Thoracic aorta (tissue), 2 donors: Measurements from ENCODE around the gene MPL. TPM values are rescaled to one million over a fixed set of nuclear protein-coding genes. Genes with fewer than 3 reads are reported as not detected.
A peak's percentile ranks its signal among the peaks of the same experiment; 100 is the strongest.

Source experiments
- ATAC-seq: fragments of 150-250 bp; one replicate; pipeline ENCODE4 v1.8.0; 2017; ENCODE audit warnings: low read depth; ENCODE audit not compliant: insufficient number of reproducible peaks, low FRiP score
- DNase-seq: peaks from one replicate; pipeline ENCODE4 v3.0.0-alpha.2; 2020; ENCODE audit warnings: low spot score
- H3K27ac ChIP-seq, 2 donors: fragments of 200-600 bp; sonication (generic); 1 replicate in 1 of 2; 2 replicates in 1 of 2; pipeline ENCODE4 v1.5.1; 2016; ENCODE audit warnings: mild to moderate bottlenecking in 2 of 2, moderate library complexity in 2 of 2
- H3K27me3 ChIP-seq: fragments of 200-600 bp; sonication (generic); replicated peaks from 2 replicates; pipeline ENCODE4 v1.6.0; 2016; ENCODE audit warnings: mild to moderate bottlenecking; ENCODE audit not compliant: insufficient read depth
- H3K36me3 ChIP-seq: fragments of 200-600 bp; sonication (generic); one replicate; pipeline ENCODE4 v1.5.1; 2016
- H3K4me1 ChIP-seq, 2 donors: fragments of 200-600 bp; sonication (generic); 1 replicate in 1 of 2; 2 replicates in 1 of 2; pipeline versions ENCODE4 v1.5.1 to v1.6.0; 2016; ENCODE audit warnings: low read depth in 2 of 2, mild to moderate bottlenecking in 1 of 2; ENCODE audit not compliant: control insufficient read depth in 1 of 2
- H3K4me3 ChIP-seq: fragments of 200-600 bp; sonication (generic); 2 replicates; pipeline ENCODE4 v1.5.1; 2016; ENCODE audit warnings: mild to moderate bottlenecking
- H3K9me3 ChIP-seq: fragments of 200-600 bp; sonication (generic); 2 replicates; pipeline ENCODE4 v1.5.1; 2016
- CTCF ChIP-seq: fragments of 200-600 bp; sonication (generic); IDR thresholded peaks from one replicate; pipeline ENCODE4 v1.5.1; 2019; ENCODE audit warnings: antibody characterized with exemption
- total RNA-seq, 2 donors: library from RNA; depleted of rRNA; stranded (reverse); fragments of >200 nt; gene quantifications; one replicate each; pipeline versions ENCODE4 v1.1.0 to v1.2.3, GENCODE V29; 2016

The MPL gene
- total RNA-seq, 2 donors from 2014 or later: not detected

- Histone ChIP-seq H3K4me1 (peaks cover 16 to 22% of the 10 kb centered on the region in 2 donors), H3K27me3 (no peaks in the 10 kb centered on the region), H3K9me3 (no peaks in the 10 kb centered on the region), H3K36me3 (peaks cover 41% of the 10 kb centered on the region), H3K4me3 (no peak overlapping the region), H3K27ac (no peak overlapping the region)
- no peak for ATAC-seq
- no peak for DNase-seq
- TF ChIP-seq CTCF: no peak
These were observed 25.8 kb downstream of the MPL start for GRCh38 chr1:43363283-43363934.

GRCh38 chr1:43363935-43364525 is 26.4 kb downstream of the MPL start:
- Histone ChIP-seq H3K9me3 (no peaks in the 10 kb centered on the region), H3K36me3 (peaks cover 41% of the 10 kb centered on the region), H3K4me3 (no peak overlapping the region), H3K27me3 (no peaks in the 10 kb centered on the region), H3K4me1 (peaks cover 19 to 26% of the 10 kb centered on the region in 2 donors), H3K27ac (no peak overlapping the region)
- no peak for TF ChIP-seq CTCF
- ATAC-seq (no peak), DNase-seq (no peak)

- ATAC-seq (no peak), DNase-seq (no peak)
- H3K4me1 ChIP-seq: peaks cover 15 to 23% of the 10 kb centered on the region in 2 donors
- H3K27ac ChIP-seq: peak overlapping the region; percentile 66 to 85
- peaks cover 41% of the 10 kb centered on the region for H3K36me3 ChIP-seq
- H3K27me3 ChIP-seq: no peaks in the 10 kb centered on the region
- no peaks in the 10 kb centered on the region for H3K9me3 ChIP-seq
- no peak for TF ChIP-seq CTCF
- no peak overlapping the region for H3K4me3 ChIP-seq
These were observed 28.1 kb downstream of the MPL start for GRCh38 chr1:43365678-43366077.

- Histone ChIP-seq H3K4me1 (peaks cover 15 to 23% of the 10 kb centered on the region in 2 donors), H3K36me3 (peaks cover 41% of the 10 kb centered on the region), H3K27ac (peak overlapping the region; percentile 66 to 85), H3K4me3 (peak overlapping the region; percentile 91), H3K27me3 (no peaks in the 10 kb centered on the region), H3K9me3 (no peaks in the 10 kb centered on the region)
- ATAC-seq (no peak), DNase-seq (no peak)
- TF ChIP-seq CTCF: no peak
These were observed 28.6 kb downstream of the MPL start for GRCh38 chr1:43366179-43366578.

GRCh38 chr1:43366601-43367025 is 29.0 kb downstream of the MPL start:
- ATAC-seq: no peak
- H3K9me3 ChIP-seq: no peaks in the 10 kb centered on the region
- peak overlapping the region; percentile 66 to 85 for H3K27ac ChIP-seq
- no peaks in the 10 kb centered on the region for H3K27me3 ChIP-seq
- TF ChIP-seq CTCF: no peak
- H3K4me1 ChIP-seq: peaks cover 15 to 23% of the 10 kb centered on the region in 2 donors
- peak overlapping the region; percentile 91 for H3K4me3 ChIP-seq
- H3K36me3 ChIP-seq: peaks cover 39% of the 10 kb centered on the region
- DNase-seq: no peak
